Astrocyte (in vitro differentiated cells and primary cell): ENCODE measurements around the gene MED22.

ENCODE experiments used
- CTCF ChIP-seq: IDR thresholded peaks from 2 replicates; pipeline ENCODE4 v1.5.1; 2011; ENCODE audit warnings: low read depth, mild to moderate bottlenecking, inconsistent platforms, low read length, moderate library complexity; ENCODE audit not compliant: insufficient read depth
- EZH2 ChIP-seq: IDR thresholded peaks from 2 replicates; pipeline ENCODE4 v1.6.1; 2012; ENCODE audit warnings: mild to moderate bottlenecking, low read length, inconsistent platforms; ENCODE audit not compliant: insufficient read depth

- TF ChIP-seq CTCF (no peak), EZH2 (no peak)
Measured at GRCh38 chr9:133370685-133371084, 22.8 kb upstream of the MED22 start.
